Measurements from ENCODE around the gene AMHR2. TPM values are rescaled to one million over a fixed set of nuclear protein-coding genes. Genes with fewer than 3 reads are reported as not detected.
A peak's percentile ranks its signal among the peaks of the same experiment; 100 is the strongest.
"Not testable (repeated sequence)": the region's sequence is repeated elsewhere in the genome, so short reads cannot be mapped to it uniquely, and the experiment has no call there.

Gene AMHR2
- total RNA-seq, 2 experiments from 2014 or later, result not detected

DNA sequence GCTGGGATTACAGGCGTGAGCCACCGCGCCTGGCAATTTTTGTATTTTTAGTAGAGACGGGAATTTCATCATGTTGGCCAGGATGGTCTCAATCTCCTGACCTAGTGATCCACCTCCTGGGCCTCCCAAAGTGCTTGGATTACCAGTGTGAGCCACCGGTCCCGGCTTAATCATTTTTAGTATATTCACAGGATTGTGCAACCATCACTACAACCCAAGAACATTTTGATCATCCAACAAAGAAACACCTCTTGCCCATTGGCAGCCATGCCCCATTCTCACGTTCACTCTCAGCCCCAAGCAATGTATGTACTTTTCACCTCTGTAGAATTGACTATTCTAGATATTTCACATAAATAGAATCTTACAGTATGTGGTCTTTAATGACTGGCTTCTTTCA lies 23.8 kb upstream of the AMHR2 start:
- H3K27ac Mint-ChIP-seq, result no peak overlapping the region
- TF ChIP-seq CTCF (IDR thresholded peaks at IDR 0.05), result no peak
- no peak overlapping the region for H3K4me3 Mint-ChIP-seq
- peaks cover 14% of the 10 kb centered on the region for H3K36me3 Mint-ChIP-seq (ENCODE audit: low read depth)
- ATAC-seq (no peak), DNase-seq (no peak)
- CTCF ChIA-PET, result no interaction called here
- POLR2A ChIA-PET, result no interaction called here
- intact Hi-C loops (cut with micrococcal nuclease), result no loop called here
- no peaks in the 10 kb centered on the region for H3K27me3 Mint-ChIP-seq
- no peaks in the 10 kb centered on the region for H3K9me3 Mint-ChIP-seq
- H3K4me1 Mint-ChIP-seq (ENCODE audit: low read depth), result peaks cover 9% of the 10 kb centered on the region

GRCh38 chr12:53402351-53402750 lies 21.3 kb upstream of the AMHR2 start:
- peaks cover 16% of the 10 kb centered on the region for H3K36me3 Mint-ChIP-seq (ENCODE audit: low read depth)
- not testable (repeated sequence) for H3K4me3 Mint-ChIP-seq

GRCh38 chr12:53402871-53403270 lies 20.8 kb upstream of the AMHR2 start:
- H3K4me1 Mint-ChIP-seq (ENCODE audit: low read depth), result peaks cover 3% of the 10 kb centered on the region
- intact Hi-C loops (cut with micrococcal nuclease), result no loop called here
- no peak overlapping the region for H3K27ac Mint-ChIP-seq
- H3K4me3 Mint-ChIP-seq, result no peak overlapping the region
- no peak for DNase-seq
- peaks cover 16% of the 10 kb centered on the region for H3K36me3 Mint-ChIP-seq (ENCODE audit: low read depth)
- ChIA-PET POLR2A (interaction anchor here (3.0 kb wide), 1 partner anchor 20 kb away, joined by 9 read pairs; no protein-coding TSS in a partner anchor), CTCF (interaction anchor here (1.4 to 2.0 kb wide), 2 partner anchors 51 to 106 kb away, joined by 4 to 6 read pairs; no protein-coding TSS in a partner anchor)
- no peaks in the 10 kb centered on the region for H3K27me3 Mint-ChIP-seq
- TF ChIP-seq CTCF (IDR thresholded peaks at IDR 0.05), result no peak
- no peaks in the 10 kb centered on the region for H3K9me3 Mint-ChIP-seq
- no peak for ATAC-seq

More at GRCh38 chr12:53402351-53402750, 21.3 kb upstream of the AMHR2 start:
- DNase-seq; H3K27me3 Mint-ChIP-seq; H3K27ac Mint-ChIP-seq; intact Hi-C loops (cut with micrococcal nuclease); ATAC-seq; H3K4me1 Mint-ChIP-seq (ENCODE audit: low read depth); H3K9me3 Mint-ChIP-seq: not testable (repeated sequence)
- ChIA-PET POLR2A (interaction anchor here (3.0 kb wide), 1 partner anchor 19 kb away, joined by 9 read pairs; no protein-coding TSS in a partner anchor), CTCF (interaction anchor here (1.4 kb wide), 2 partner anchors 50 to 58 kb away, joined by 4 read pairs; no protein-coding TSS in a partner anchor)

DNA sequence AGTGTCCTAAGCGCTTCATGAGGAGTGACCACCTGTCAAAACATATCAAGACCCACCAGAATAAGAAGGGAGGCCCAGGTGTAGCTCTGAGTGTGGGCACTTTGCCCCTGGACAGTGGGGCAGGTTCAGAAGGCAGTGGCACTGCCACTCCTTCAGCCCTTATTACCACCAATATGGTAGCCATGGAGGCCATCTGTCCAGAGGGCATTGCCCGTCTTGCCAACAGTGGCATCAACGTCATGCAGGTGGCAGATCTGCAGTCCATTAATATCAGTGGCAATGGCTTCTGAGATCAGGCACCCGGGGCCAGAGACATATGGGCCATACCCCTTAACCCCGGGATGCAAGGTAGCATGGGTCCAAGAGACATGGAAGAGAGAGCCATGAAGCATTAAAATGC lies 12.7 kb upstream of the AMHR2 start:
- ChIA-PET POLR2A (interaction anchor here (1.0 kb wide), 1 partner anchor 15 kb away, joined by 5 read pairs; no protein-coding TSS in a partner anchor), CTCF (interaction anchor here (1.1 to 6.6 kb wide), 4 partner anchors 10 to 90 kb away, joined by 5 to 42 read pairs (median 18); partner anchors contain the start of gene AAAS)
- Mint-ChIP-seq H3K9me3 (no peaks in the 10 kb centered on the region), H3K4me1 (ENCODE audit: low read depth) (peaks cover 34% of the 10 kb centered on the region), H3K27ac (no peak overlapping the region), H3K4me3 (no peak overlapping the region), H3K27me3 (no peaks in the 10 kb centered on the region), H3K36me3 (ENCODE audit: low read depth) (peaks cover 41% of the 10 kb centered on the region)
- no peak for DNase-seq
- intact Hi-C loops (cut with micrococcal nuclease), result no loop called here
- TF ChIP-seq CTCF (IDR thresholded peaks at IDR 0.05), result no peak
- no peak for ATAC-seq

- no peak for ATAC-seq
- Mint-ChIP-seq H3K27ac (peak overlapping the region; percentile 66), H3K36me3 (ENCODE audit: low read depth) (peaks cover 36% of the 10 kb centered on the region), H3K4me3 (no peak overlapping the region), H3K9me3 (no peaks in the 10 kb centered on the region), H3K4me1 (ENCODE audit: low read depth) (peaks cover 56% of the 10 kb centered on the region), H3K27me3 (no peaks in the 10 kb centered on the region)
- CTCF ChIA-PET, result interaction anchor here (0.7 to 6.6 kb wide), 8 partner anchors 47 to 95 kb away, joined by 3 to 42 read pairs (median 6); partner anchors contain the start of gene AAAS
- TF ChIP-seq CTCF (IDR thresholded peaks at IDR 0.05), result no peak
- intact Hi-C loops (cut with micrococcal nuclease), result no loop called here
- POLR2A ChIA-PET, result interaction anchor here (0.6 to 1.2 kb wide), 2 partner anchors 45 to 95 kb away, joined by 3 to 4 read pairs; no protein-coding TSS in a partner anchor
- DNase-seq, result no peak
Observed at GRCh38 chr12:53413485-53414204, 10.0 kb upstream of the AMHR2 start.
